A673 (cell line): ENCODE data around the gene PSMG4.

Experiments used
- CTCF ChIP-seq: fragments of 300-800, 200-600 bp; sonication (generic); conservative IDR thresholded peaks from 2 replicates; pipeline ENCODE4 v1.5.1; 2017; ENCODE audit warnings: low read depth, mild to moderate bottlenecking, antibody characterized with exemption, low read length, moderate library complexity, mixed read lengths
- EZH2 ChIP-seq: fragments of 200-600 bp; sonication (generic); IDR thresholded peaks from 2 replicates; pipeline ENCODE4 v1.6.1; 2017; ENCODE audit warnings: borderline replicate concordance, low read depth, mild to moderate bottlenecking, mixed read lengths, antibody characterized with exemption, low read length; ENCODE audit not compliant: poor library complexity, severe bottlenecking

GRCh38 chr6:3281631-3282475 is 23.1 kb downstream of the PSMG4 start:
- TF ChIP-seq EZH2 = no peak
- no peak for TF ChIP-seq CTCF
